Activated CD8-positive, alpha-beta memory T cell treated with anti-CD3 and anti-CD28 coated beads, Interleukin-2, amount 50 U/mL, for 1 hour (primary cell): ENCODE data around the gene PAQR5.
"Not testable (repeated sequence)": the region's sequence is repeated elsewhere in the genome, so short reads cannot be mapped to it uniquely, and the experiment has no call there.

Source experiments
- DNase-seq: peaks from one replicate; pipeline ENCODE4 v3.0.0-alpha.2; 2020; ENCODE audit errors: extremely low read depth

Gene PAQR5

GRCh38 chr15:69351884-69352283 lies 53.2 kb downstream of the PAQR5 start:
- DNase-seq: no peak

- DNase-seq: no peak
Observed at GRCh38 chr15:69357773-69358771, 59.4 kb downstream of the PAQR5 start.

- DNase-seq: no peak
Observed at GRCh38 chr15:69358850-69359249, 60.1 kb downstream of the PAQR5 start.

- DNase-seq: no peak
Observed at GRCh38 chr15:69359722-69360121, 61.0 kb downstream of the PAQR5 start.

GRCh38 chr15:69360642-69361041 lies 61.9 kb downstream of the PAQR5 start:
- DNase-seq: no peak

- no peak for DNase-seq
Observed at GRCh38 chr15:69367236-69367635, 68.5 kb downstream of the PAQR5 start.

GRCh38 chr15:69369631-69370030 lies 70.9 kb downstream of the PAQR5 start:
- no peak for DNase-seq

- no peak for DNase-seq
Observed at GRCh38 chr15:69373406-69373805, 74.7 kb downstream of the PAQR5 start.

GRCh38 chr15:69375151-69375790 lies 76.6 kb downstream of the PAQR5 start:
- DNase-seq: no peak

GRCh38 chr15:69377216-69377970 lies 78.7 kb downstream of the PAQR5 start:
- no peak for DNase-seq

GRCh38 chr15:69380100-69380725 lies 81.5 kb downstream of the PAQR5 start:
- DNase-seq: no peak

- no peak for DNase-seq
Observed at GRCh38 chr15:69380726-69381105, 82.0 kb downstream of the PAQR5 start.

- DNase-seq: not testable (repeated sequence)
Observed at GRCh38 chr15:69382176-69382575, 83.5 kb downstream of the PAQR5 start.

- not testable (repeated sequence) for DNase-seq
Observed at GRCh38 chr15:69384066-69384465, 85.4 kb downstream of the PAQR5 start.

- DNase-seq: no peak
Observed at GRCh38 chr15:69384626-69385598, 86.2 kb downstream of the PAQR5 start.

GRCh38 chr15:69385831-69386230 lies 87.1 kb downstream of the PAQR5 start:
- no peak for DNase-seq

- no peak for DNase-seq
Observed at GRCh38 chr15:69386284-69386683, 87.6 kb downstream of the PAQR5 start.

GRCh38 chr15:69388260-69388705 lies 89.6 kb downstream of the PAQR5 start:
- DNase-seq: no peak

- no peak for DNase-seq
Observed at GRCh38 chr15:69389426-69389825, 90.7 kb downstream of the PAQR5 start.

GRCh38 chr15:69390575-69390974 lies 91.9 kb downstream of the PAQR5 start:
- no peak for DNase-seq
